Germinal center (tissue), 1 donor: ENCODE data around the gene C2orf72.
"Not testable (repeated sequence)": the region's sequence is repeated elsewhere in the genome, so short reads cannot be mapped to it uniquely, and the experiment has no call there.

Experiments
- DNase-seq: peaks from one replicate; pipeline ENCODE4 v3.0.0; 2012; ENCODE audit warnings: mixed read lengths, low spot score

The C2orf72 gene

DNA sequence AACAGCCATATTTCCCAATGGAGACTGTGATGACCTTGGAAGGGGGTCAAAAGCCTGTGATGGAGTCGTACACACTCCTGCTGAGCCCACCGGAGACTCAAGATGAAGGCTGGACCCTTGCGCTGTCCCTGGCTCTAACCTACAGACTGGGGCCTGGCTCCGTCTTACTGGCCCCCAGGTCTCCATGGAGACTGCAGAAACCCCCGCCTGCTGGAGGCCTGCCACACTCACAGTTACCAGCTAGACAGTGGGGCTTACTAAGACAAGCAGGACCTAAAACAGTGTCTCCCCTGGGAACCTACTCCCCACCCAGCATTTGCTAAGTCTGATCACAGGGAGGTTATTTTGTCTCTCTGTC, 9.6 kb downstream of the C2orf72 start:
- no peak for DNase-seq

DNA sequence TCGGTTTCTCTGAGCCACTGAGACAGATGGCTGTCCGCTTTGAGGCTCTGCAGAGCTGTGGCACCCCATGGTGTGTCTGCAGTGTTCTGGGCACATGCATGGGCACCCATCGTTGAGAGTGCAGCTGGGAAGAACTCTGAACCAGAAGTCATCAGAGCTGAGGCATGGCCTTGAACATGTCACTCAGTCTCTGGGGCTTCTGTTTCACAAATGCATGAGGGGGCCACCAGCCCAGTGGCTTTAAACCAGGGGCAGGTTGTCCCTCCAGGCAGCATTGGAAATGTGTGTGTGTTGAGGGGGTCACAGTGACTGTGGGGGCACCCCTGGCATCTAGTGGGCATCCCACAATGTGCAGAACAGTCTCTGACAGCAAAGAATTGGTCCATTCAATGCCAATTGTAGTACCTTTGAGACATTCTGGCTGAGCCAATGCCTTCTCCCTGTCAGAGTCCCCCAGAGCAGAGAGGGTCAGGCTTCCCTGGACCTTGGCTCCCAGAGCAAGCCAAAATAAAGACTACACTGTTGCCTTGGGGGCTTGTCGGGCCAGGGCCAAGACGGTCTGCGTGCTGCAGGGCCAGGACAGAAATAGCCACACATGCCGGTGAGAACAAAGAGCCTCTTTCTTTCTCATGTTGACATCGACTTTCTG, 10.1 kb downstream of the C2orf72 start:
- no peak for DNase-seq

DNA sequence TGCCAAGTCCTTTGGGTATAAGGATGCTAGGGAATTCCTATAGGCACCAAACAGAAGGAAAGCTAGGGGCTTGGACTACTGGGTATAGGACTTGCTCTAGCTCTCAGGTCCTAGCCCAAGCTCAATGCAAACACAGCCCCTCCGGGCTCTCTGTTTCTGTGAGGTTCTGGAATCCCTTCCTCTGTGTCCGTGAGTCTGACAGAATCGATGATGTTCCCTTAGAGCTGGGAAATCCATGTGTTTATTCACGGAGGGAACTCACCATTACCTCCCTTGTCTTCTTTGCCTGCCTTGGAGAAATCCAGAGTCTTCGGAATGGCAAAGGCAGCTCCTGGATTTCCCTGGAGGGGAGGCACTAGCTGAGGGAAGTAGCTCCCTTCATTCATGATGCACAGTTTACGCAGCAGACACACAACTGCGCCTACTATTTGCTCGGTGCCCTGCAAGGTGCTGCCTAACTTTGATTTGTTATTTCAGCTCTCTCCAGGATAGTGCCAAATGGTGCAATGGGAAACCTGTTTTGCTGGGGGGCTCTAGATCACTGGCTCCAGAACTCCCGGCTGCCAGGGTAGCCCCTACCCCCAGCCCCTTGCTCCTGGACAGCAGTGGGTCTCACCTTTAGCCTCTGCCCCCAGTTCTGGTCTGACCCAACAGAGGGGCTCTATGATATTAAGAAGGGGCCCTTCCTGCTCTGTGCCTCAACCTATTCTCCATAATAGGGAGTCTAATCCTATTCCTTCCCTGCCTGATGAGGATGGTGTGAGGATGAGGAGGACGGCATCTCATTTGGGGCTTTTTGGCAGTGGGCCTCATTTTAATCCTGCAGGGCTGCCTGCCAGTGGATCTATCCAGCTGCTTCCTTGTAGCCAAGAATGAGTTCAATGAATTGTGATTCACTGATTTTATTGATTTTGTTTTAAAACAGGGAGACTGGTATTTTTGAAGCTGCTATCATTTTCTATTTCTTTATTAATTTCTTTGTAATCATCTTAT, 10.9 kb downstream of the C2orf72 start:
- DNase-seq, result no peak

DNA sequence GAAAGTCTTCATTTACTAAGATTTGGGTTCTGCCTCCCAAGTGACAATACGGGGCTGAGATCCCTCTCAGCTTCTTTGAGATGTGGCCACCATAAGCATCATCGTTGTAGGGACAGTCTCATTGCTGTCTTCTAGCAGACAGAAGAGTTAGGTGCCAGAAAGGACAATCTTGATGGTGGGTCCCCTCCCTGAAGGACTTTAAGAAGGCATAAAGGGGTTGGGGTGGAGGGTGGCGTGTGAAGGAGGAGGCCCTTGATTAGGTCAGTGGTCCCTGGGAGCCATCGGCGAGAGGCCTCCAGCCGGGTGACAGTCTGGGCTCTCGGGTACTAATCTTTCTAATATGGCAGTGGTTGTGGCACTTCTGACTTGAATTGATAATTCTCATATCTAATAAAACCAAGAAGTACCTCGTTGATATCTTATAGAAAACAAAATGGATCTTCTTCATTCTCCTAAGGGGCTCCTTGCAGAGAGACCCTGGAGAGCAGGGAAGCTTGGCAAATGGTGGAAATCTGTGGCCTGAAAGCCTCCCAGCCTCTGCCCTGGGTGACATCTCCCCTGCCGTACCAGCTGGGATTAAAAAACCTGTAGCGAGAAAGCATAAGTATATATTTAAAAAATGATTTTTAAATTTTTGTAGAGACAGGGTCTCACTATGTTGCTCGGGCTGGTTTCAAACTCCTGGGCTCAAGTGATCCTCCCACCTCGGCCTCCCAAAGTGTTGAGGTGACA, 12.1 kb downstream of the C2orf72 start:
- DNase-seq, result no peak

DNA sequence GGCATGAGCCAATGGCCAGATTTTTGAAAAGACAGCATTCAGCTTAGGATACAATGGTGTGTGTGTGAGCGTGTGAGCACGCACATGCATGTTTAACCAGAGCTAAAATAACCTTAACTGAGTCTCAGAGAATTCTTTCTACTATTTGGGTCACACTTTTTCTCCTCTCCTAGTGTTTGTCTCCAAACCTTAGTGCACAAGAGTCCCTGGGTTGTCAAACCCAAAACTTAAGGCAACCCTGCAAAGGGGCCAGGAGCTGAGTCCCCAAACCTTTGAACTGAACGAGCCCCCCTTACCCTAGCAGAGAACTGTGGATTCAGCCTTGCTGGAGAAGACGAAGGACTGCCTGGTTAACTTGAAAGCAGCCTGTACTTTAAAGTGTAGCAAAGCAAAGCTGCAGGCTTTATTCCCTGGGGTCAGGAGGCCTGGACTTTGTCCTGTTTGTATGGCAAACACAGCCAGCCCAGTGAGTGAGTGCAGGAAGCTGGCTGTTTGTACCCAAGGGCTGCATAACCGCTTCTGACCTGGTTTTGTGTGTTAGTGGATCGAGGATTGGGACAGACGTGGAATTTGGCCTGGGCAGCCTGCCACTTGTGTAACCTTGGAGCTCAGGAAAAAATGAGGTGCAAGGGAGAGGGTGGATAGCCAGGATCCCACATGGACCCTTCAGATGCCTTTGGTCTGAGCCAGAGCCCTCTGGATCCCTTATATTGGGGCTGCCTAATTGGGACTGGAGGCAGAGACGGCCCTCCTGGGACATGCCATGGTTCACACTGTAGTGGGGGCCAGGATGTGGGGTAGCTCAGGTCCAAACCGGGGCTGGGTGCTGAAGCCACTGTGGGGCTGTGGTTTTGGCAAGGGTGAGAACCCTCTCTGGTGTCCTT, 12.9 kb downstream of the C2orf72 start:
- DNase-seq, result no peak

DNA sequence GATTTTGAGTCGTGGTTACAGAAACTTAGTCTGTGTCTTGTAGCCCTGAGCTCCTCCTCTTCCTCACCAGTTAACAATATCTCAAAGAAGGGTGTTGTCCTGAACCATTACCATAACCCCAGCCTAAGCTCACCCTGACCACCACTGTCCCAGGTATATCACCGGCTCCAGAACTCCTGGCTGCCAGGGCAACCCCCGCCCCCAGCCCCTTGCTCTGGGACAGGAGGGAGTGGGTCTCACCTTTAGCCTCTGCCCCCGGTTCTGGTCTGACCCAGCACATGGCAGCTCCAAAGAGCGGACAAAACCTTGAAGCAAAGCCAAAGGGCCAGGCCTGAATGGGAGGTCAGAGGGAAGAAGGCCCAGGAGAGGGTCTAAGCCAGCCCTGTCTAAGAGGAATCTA, 13.8 kb downstream of the C2orf72 start:
- DNase-seq, result no peak

DNA sequence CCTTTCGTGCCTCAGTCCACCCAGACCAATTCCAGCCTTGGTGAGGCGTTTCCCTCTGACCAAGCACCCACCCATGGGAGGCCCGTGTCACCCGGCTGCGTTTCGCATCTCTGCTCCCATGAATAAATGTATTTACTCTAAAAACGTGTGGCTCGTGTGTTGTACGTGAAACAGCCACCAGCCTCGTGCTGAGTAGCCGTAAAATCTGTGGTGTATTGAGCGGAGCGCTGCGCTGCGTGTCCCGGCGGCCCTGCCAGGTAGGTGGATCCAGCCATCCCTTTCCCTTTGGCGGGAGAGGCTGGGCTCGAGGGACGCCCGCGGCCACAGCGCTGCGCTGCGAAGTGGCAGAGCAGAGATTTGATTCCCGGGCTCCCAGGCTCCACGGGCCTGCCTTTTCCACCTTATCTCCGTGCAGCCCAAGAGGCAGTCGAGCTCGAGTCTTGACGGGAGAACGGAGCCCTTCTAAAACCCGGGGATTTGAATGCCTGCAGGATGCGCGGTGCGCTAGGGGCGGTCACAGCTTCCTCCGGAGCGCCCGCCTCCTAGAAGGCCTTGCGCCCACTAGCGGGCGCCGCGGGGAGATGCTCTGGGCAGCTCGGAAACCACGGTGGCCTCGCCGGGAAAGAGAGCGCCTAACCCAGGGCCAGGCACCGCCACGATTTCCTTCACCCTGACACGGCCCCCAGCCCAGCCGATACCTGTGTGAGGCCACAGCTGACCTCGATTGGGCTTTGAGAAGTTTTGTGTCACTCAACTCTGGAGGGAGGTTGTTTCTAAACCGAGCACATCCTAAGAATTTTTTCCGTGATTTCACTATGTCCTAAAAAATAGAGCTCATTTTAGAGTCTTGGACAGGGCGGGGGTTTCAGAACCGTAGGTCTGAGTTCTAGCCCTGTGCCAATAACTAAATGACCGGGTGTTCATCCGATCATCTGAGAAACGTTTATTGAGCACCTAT, 15.4 kb downstream of the C2orf72 start:
- peak; percentile 82 for DNase-seq

DNA sequence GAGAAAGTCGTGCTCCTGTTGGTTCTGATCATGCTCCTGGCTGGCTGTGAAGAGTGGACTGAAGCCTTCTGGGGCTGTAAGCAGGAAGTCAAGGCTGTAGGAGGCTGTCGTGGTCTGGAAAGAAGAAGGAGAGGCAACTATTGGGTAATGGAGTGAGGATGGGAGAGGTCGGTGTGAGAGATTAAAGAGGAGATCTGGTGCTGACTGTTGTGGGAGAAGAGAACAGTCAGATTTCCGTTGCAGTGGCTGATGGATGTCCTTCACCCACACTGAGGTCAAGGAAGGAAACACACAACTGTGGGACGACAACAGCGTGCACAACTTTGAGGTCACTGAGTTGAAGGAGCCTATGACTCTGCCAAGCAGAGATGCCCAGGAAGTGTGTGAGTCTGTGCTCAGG, 16.5 kb downstream of the C2orf72 start:
- no peak for DNase-seq

DNA sequence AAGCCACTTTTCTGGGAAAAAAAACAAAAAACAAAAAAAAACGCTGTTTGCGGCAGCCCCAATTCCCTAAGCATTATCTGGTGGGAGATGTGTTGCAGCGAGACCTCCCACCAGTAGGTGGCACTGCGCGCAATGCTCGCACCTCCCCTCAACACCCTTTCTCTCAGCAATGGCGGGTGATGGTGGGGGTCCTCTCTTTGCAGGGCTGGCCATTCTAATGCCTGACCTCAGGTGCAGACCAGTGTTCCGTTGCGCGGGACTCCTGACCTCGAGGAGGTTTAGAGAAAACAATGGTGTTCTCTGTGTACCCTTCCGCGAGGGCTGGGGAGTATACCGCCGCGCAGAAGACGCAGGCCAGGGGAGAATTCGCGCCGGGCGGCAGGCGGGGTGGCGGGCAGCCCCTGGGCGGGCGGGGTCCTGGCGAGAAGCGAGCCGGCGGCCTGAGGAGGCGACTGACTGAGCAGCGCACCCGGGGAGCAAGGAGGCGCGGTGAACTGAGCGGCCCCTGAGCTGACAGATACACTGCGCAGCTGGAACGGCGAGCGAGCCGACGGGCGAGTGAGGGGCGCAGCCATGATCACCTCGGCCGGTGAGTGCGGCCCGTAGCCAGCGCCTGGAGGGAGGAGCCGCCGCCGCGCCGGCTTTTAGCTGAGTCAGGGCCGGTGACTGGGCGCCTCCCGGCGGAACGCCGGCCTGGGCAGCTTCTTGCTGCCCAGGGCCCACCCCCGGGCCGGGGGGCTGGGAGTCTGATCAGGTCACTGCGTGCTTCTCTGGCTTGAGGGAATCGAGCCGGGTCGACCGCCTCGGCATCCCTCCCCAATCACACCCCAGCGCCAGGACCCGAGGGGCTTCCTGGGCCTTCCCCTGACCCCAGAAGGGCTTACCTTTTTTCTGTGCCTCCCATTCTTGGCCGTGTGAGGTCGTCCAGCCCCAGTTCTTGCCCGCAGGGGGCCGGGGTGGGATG, 19.4 kb downstream of the C2orf72 start, which contains the start of gene PSMD1:
Gene PSMD1 (plus strand): TSS at position 415 of the 964 bp plus-strand sequence. CDS start 159 bp downstream, at position 574.
- DNase-seq, result peak; percentile 92

DNA sequence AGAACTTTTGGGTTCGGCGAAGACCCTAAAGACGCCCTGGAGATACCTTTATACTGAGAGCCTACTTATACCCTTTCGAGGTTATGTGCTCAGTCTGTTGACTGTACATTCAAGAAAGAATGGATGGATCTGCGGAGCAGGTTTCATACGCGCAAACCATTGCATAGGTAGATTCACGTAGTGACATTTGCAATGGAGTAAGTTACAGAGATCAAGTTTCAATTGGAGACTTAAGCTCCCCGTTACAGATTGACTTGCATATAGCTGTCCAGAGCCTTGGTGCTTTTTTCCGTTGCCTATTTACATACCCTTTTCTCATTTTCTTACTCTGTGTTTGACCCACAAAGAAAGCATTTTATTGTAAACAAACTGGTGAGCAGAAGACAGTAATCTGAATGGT, 20.3 kb downstream of the C2orf72 start:
- DNase-seq, result no peak

DNA sequence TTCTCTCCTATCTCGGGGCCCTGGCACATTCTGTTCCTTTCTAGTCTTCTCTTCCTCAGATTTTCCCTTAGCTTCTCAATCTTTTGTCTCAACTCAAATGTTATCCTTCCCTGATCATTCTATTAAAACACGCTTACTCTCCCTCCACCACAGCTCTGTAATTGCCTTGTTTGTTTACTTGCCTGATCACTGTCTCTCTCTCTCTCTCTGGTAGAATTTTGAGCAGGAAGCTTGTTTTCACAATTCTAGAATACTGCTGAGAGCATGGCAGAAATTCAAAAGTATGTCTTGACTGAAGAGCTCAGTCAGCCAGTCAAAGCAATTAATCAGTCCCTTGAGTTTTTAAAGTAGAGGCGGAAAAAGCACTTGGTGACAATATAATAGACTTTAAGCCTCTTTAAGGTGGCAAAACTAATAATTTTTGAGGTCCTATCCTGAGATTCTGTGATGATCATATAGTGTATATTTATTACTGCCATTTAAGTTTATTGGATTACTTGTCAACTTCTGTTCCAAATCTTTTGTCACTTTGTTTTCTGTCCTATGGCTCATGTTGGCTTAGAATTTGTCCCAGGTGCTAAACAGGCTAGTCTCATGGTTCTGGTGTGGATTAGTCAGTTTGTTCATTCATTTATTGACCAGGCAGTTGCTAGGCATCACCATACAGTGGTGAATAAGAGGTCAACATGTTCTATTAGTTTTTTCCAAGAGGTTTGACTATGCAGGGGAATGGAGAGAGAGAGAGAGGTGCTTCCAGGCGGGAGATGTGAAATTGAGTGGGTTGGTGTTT, 21.6 kb downstream of the C2orf72 start:
- no peak for DNase-seq

DNA sequence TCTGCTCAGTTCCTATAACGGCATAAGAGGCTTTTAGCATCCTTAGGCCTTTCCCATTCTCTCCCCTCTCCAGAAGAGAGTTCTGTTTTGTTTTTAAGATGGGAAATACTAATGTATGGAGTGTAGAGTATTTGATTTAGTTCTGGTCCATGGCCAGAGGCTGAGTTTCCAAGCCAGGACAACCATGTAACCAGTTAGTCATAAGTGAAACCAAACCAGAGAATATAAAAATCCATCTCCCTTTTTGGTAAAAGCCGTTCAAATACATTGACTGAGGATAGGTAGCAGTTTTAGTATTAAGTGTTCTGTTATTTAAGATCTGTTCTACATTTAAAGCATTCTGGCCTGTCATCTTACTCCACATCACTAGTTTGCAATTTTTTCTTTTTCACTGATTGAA, 22.4 kb downstream of the C2orf72 start:
- no peak for DNase-seq

DNA sequence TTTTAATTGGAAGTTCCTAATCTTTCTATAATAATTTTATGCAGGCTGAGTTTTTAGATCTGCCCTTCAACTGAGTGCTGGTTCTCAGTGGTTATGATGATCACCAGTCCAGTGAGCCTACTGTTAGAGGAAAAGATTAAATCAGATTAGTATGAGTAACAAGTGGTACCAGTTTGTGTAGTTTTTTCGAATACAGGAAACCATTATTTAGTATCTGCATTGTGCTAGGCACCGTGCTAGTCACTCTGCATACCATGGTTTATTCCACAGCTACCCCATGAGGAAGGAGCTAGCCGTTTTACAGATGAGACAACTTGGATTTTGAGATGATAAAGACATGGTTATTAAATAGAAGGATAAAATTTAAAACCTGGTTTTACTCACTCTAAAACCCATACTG, 25.5 kb downstream of the C2orf72 start:
- DNase-seq, result no peak

DNA sequence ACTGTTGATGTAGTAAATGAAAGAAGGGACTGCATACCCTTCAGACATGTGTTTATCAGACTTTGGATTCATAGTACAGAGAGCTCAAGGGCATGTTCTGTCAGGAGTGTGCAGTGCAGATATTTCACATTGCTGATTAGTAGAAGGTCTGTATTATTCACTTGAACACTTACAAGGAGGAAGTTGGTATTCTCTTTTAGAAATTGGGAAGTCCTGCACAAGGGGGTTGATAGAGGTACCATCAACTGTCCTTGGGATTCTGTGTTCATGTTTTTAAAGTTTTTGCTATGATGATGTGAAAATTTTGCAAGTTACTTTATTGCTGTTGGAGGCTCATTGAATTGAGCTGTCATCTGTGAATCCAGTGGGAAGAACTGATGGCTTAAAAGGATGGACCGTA, 26.0 kb downstream of the C2orf72 start:
- DNase-seq, result no peak

DNA sequence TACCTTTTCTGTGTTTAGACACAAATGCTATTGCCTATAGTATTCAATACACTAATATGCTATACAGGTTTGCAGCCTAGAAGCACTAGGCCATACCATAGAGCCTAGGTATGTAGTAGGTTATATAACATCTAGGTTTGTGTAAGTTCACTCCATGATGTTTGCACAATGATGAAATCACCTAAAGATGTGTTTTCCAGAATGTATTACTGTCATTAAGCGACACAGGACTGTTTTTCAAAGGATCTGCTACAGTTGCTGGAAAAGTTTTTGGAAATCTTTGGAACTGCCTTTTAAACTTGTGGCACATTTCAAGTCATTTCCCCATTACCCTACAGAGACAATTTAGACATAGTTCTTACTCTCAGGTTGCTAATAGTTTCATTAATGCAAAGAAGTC, 28.6 kb downstream of the C2orf72 start:
- DNase-seq, result no peak

DNA sequence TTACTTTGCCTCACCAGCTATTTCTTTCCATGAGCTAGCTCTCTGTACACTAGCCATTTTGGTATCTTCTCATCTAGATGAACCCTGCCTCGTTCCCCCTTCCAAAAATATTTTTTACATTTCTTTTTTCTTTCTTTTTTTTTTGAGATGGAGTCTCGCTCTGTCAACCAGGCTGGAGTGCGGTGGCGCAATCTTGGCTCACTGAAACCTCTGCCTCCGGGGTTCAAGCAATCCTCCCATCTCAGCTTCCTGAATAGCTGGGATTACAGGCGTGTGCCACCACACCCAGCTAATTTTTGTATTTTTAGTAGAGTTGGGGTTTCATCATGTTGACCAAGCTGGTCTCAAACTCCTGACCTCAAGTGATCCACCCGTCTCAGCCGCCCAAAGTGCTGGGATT, 30.2 kb downstream of the C2orf72 start:
- not testable (repeated sequence) for DNase-seq

DNA sequence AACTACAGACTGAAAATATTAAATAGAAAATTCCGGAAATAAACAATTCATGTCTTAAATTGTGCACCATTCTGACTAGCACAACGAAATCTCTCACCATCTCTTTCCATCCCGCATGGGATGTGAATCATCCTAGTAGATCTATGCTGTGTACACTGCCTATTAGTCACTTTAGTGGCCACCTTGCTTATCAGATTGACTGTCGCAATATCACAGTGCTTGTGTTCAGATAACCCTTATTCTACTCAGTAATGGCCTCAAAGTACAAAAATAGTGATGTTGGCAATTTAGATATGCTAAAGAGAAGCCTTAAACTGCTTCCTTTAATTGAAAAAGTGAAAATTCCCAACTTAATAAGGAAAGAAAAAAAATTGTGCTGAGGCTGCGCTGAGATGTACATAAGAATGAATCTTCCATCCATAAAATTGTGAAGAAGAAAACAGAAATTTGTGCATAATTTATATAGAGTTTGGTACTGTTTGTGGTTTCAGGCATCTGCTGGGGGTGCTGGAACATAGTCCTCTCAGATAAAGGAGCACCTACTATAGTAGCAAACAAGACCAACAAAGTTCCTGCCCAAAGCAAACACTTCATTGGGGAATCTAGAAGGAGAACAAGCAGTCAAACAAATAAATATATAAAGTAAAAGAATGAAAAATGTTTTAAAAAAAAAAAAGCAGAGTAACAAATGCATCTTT, 31.4 kb downstream of the C2orf72 start:
- no peak for DNase-seq
